RKO (cell line): ENCODE data around the gene TEX48.

Source experiments
- DNase-seq: peaks from one replicate; pipeline ENCODE4 v3.0.0-alpha.2; 2016; ENCODE audit warnings: low spot score

TEX48 gene

DNA sequence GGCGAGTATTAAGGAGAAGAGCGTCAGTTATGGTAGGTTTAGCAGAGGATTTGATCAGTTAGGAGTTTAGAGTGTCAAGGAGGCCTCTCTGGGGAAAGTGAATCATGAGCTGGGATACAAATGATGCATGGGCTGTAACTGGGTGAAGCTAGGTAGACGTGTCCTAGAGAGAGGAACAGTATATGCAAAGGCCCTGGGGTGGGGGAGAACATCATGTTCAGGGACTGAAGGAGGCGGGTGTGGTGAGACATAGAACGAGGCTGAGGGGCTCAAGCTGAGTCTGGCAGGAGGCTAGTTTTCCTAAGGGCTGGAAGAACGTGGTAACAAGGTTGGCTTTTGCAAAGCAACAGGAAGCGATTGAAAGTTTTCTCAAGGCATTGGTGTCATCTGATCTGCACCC is 60.4 kb downstream of the TEX48 start:
- DNase-seq = no peak

DNA sequence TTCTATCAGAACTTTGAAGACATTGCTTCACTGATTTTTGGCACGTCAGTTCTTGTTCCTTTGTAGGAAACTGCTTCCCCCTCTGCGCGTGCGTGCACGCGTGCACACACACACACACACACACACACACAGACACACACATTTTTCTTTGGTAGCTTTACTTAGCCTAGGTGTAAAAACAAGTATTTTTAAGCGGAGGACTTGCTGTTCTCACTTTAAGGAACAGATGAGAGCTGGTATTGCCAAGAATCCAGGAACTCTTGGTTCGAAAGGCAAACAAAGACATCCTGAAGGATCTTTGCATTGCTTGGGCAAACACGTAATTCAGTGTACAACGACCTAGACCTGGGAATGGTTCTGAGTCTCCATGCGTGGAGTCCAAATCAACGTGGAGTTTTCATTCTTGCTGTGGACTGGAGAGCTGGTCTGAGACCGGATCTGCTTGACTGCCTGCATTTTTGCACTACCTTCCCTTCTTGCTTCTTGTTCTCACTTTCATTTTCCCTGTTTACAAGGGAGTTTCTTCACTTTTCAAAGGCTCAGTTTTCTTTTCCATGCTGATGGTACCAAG is 62.7 kb downstream of the TEX48 start:
- DNase-seq = no peak

DNA sequence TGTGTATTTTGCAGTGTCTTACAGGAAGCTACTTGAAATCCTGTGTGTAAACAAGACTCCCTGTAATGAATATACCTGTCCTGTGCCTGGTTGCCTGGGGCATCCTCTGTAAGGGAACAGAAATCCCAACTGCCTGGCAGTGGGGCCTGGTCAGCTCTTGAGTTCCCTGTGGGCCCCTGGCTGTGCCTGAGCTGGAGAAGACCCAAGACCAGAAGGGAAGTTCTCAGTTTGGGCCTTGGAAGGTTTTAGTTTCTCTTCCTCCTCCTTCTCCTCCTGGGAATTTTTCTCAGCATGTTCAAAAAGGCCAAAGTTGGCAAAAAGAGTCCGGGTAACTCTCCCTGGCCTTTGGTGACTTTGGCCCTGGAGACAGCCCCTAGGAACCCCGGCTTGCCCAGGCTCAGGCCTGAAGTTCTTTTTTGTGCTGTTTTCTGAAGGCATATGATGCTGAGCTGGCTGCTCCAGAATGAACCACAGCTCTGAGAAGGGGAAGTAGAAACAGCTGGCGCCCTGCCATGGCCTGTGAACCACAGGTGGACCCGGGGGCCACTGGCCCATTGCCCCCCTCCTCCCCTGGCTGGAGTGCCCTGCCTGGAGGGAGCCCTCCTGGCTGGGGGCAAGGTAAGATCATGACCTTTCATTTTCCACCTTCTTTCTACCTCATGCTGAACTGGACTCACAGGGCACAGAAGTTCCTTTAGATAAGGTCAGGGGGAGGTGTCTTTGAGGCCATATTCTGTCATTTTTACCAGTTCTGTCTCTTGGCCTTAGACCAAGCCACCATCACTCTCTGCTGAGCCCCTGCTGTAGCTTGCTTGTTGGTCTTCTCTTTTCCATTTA is 65.1 kb downstream of the TEX48 start:
- DNase-seq = no peak
